HL-60 (cell line): ENCODE data around the gene IDH3B.

ENCODE experiments used
- POLR2AphosphoS5 ChIP-seq: IDR thresholded peaks from 2 replicates; pipeline ENCODE4 v1.6.1; 2012; ENCODE audit warnings: low read depth
- REST ChIP-seq: IDR thresholded peaks from 2 replicates; pipeline ENCODE4 v1.6.1; 2012; ENCODE audit warnings: low read depth; ENCODE audit not compliant: insufficient replicate concordance
- SPI1 ChIP-seq: IDR thresholded peaks from 2 replicates; pipeline ENCODE4 v1.6.1; 2012; ENCODE audit warnings: low read depth, mild to moderate bottlenecking, borderline replicate concordance
- TF ChIP-seq, protein P1 (sequence below): IDR thresholded peaks from one replicate; pipeline ENCODE4 v1.5.1; 2011; ENCODE audit warnings: low read length, control low read depth, inconsistent platforms; ENCODE audit not compliant: insufficient read depth

DNA sequence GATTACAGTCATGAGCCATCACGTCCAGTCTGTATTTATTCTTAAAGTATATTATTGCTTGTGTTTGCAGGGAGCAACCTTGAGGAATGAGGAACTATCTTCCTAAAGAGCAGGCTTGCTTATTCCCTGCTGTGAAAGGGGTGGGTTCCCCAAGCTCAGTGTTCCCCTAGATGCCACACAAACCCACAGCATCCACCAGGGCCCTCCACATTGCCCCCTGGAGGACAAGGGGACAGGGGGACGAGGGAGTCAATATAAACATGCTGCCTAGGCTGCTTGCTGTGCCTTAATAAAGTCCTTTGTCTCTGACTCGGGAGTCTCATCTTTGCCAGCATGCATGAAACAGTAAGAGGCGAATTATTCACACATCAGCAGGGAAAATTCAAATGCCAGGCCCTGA lies 8.0 kb upstream of the IDH3B start:
- TF ChIP-seq, protein P1, sequence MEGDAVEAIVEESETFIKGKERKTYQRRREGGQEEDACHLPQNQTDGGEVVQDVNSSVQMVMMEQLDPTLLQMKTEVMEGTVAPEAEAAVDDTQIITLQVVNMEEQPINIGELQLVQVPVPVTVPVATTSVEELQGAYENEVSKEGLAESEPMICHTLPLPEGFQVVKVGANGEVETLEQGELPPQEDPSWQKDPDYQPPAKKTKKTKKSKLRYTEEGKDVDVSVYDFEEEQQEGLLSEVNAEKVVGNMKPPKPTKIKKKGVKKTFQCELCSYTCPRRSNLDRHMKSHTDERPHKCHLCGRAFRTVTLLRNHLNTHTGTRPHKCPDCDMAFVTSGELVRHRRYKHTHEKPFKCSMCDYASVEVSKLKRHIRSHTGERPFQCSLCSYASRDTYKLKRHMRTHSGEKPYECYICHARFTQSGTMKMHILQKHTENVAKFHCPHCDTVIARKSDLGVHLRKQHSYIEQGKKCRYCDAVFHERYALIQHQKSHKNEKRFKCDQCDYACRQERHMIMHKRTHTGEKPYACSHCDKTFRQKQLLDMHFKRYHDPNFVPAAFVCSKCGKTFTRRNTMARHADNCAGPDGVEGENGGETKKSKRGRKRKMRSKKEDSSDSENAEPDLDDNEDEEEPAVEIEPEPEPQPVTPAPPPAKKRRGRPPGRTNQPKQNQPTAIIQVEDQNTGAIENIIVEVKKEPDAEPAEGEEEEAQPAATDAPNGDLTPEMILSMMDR = no peak
- no peak for TF ChIP-seq POLR2AphosphoS5
- no peak for TF ChIP-seq SPI1
- TF ChIP-seq REST = no peak
